GM19463 (cell line): ENCODE data around the gene GPC6.
"Not testable (repeated sequence)": the region's sequence is repeated elsewhere in the genome, so short reads cannot be mapped to it uniquely, and the experiment has no call there.

Experiments used
- ATAC-seq: cut with Tn5 transposase; IDR thresholded peaks from one replicate; pipeline ENCODE4 v1.9.1; 2021; ENCODE audit warnings: mild to moderate bottlenecking, moderate library complexity; ENCODE audit not compliant: unreplicated experiment

Gene GPC6

DNA sequence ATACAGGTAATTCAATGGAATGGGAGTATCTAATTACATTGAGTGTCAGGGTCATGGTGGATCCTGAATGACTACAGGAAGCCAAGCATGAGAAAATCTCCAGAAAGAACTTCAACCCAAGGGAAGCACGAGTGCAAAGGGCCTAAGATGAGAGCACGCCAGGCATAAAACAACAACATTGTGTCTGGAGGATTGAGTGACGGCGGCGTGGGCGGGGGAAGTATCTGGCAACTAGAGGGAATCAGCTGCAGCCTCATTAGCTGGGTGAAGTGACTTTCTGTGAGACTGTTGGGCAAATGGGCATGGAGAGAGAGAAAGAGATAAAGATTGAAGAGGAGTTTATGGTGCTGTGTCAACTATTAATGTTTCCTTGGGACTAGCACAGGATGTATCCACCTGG lies 194.3 kb downstream of the GPC6 start:
- no peak for ATAC-seq

DNA sequence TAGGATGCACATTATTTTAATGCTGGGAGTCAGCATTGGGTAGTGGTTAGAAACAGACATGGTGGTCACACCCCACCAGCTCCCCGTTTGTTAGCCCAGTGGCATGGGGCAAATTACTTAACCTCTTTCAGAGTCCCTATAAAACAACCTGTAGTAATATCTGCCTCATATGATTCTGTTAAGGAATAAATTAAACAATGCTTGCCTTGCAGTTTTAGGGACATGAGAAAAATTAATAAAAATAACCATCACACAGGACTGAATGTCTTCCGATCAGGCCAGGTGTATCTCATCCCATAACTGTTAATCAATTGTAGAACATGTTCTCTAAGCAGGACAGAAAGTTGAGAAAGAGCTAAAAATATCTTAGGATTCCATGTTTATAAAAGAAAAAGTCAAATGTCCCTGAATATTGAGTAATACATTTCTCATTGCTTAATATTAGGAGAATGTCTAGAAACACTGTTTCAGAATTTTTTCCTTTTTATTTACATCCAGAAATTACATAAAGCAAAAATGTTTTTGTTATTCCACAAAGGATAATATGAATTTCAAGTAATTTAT lies 196.5 kb downstream of the GPC6 start:
- ATAC-seq = no peak

GRCh38 chr13:93425411-93425810 lies 198.8 kb downstream of the GPC6 start:
- ATAC-seq = no peak

GRCh38 chr13:93430381-93430780 lies 203.8 kb downstream of the GPC6 start:
- no peak for ATAC-seq

- ATAC-seq = no peak
These were observed 209.0 kb downstream of the GPC6 start for GRCh38 chr13:93435651-93436050.

- no peak for ATAC-seq
These were observed 210.5 kb downstream of the GPC6 start for GRCh38 chr13:93437081-93437480.

GRCh38 chr13:93446238-93446637 lies 219.6 kb downstream of the GPC6 start:
- ATAC-seq = no peak

DNA sequence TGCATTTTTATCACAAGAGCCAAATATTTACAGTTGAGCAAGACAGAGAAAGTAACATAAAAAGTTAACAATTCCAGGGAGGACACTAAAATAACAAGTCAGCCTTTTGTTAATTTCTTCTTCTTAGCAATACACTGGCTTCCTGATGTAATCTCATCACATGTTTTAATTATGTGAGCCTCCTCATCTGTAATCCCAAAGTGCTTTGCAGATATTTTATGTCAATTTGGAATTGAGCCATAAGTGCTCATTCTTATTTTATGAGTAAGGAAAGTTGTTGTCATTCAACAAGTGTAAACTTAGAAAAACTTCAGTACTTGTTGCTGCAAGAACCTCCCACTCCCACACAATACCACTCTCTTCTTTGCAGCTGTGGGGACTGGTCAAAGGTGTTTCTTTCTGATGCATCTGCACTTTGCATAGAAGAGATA lies 223.6 kb downstream of the GPC6 start:
- no peak for ATAC-seq

GRCh38 chr13:93450761-93451160 lies 224.2 kb downstream of the GPC6 start:
- ATAC-seq = no peak

- ATAC-seq = not testable (repeated sequence)
These were observed 228.1 kb downstream of the GPC6 start for GRCh38 chr13:93454676-93455235.

DNA sequence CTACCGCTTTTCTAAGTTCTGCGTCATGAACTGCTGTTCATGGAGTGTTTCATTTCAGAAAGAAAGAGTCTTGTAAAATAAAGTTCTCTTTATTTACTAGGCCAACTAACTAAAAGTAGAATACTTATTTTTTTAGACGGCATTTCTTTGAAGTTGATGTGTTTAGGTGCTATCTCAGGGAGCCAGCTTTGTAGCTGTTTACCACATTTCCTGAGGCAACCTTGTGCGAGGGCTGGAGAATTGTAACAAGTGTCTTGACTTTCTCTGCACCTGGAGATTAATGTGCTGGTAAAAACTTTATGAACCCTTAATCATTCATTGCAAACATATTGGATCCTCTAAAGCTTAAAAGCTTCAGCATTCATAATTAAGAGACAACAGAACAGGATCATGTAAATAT lies 229.3 kb downstream of the GPC6 start:
- ATAC-seq = no peak

- ATAC-seq = no peak
These were observed 233.4 kb downstream of the GPC6 start for GRCh38 chr13:93460005-93460404.

DNA sequence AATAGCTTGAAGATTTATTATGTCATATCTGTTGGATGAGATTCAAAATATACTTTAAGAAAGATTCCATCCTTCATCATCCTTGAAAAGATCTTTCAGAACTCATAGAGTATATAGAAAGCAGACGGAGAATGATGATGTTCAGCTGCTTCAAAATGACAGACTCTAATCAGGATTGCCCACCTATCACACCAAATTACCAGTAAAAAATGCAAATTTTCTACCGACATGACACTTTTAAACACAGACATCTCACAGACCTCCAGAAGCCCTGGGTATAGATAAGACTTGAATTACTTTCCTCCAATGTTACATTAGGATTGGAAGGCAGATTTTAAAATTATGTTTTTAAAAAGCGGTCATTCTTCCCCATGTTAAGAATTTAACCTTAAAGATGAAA lies 235.5 kb downstream of the GPC6 start:
- no peak for ATAC-seq

DNA sequence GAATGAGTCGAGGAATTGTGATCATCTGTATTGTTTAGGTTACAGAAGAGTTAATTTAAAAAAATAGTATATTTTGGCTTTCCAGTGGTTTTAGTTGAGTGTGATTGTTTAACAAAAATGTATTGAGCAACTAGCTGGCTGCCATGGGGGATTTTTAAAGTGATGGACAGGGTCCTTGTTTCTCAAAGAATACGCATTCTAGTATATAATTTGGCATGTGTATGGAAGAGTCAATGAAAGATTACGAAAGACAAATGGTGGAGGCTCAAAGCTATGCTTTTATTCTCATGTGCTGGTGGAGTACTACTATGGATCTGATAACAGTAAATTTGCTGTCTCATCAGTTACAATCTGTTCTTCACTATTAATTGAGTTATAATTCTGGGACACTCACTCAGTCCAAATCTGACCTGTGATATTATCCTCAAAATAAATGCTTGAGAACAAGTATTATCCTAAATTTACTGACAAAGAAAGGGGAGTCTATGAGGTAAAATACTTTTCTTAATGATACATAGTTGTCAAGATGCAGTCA lies 240.0 kb downstream of the GPC6 start:
- ATAC-seq = no peak

DNA sequence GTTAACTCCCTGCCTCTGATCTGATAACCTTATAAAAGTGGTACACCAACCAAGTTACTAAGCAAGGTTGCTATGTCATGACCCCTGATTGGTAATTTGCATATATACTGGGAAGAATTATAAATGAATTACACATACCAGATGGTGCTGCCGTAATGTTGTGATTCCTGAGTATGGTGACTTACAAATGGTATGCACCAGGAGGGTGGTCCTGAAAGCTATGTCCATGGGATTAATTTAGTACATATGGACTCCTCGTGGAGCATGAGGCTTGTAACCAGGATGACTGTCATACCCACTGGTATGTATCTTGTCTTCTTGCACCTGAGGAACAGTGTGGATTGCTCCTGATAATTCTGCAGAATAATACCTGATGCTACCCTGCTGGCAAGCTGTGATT lies 240.6 kb downstream of the GPC6 start:
- no peak for ATAC-seq

DNA sequence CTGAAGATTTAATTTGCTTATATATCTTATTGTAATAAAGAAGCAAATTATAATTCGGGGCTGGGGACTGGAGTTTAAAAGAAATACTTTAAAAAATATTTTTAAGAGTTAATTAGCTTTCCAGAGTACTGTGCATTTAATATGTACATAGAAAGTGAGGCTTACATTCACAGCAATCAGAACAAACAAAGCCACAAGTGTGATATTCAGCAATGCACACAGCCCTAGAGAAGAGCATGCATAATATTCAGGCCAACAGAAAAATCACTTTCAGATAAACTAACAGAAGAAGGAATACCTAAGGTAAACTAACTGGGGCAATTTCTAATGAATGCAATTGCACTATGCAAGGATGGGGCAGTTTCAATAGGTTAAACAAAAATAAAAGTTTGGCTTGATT lies 241.8 kb downstream of the GPC6 start:
- ATAC-seq = no peak

GRCh38 chr13:93472296-93472695 lies 245.7 kb downstream of the GPC6 start:
- no peak for ATAC-seq

- ATAC-seq = no peak
These were observed 246.2 kb downstream of the GPC6 start for GRCh38 chr13:93472814-93473296.

GRCh38 chr13:93473441-93474270 lies 247.0 kb downstream of the GPC6 start:
- no peak for ATAC-seq

DNA sequence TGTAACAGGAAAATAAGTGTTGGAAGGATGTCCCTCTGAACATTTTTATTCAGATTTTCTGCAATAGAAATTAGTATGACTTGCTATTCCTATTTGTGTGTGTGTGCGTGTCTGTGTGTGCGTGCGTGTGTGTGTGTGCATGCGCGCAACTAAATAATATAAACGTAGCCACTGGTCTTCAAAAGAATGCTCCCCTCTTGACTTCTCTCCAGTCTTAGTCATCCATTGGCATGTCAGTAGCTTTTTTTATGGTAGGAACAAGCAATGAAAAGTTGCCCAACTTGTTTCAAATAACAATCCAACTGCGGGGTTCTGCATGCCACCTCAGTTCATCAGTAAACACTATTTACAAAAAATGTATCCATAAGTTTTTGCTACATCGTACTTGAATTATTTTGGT lies 249.6 kb downstream of the GPC6 start:
- no peak for ATAC-seq

DNA sequence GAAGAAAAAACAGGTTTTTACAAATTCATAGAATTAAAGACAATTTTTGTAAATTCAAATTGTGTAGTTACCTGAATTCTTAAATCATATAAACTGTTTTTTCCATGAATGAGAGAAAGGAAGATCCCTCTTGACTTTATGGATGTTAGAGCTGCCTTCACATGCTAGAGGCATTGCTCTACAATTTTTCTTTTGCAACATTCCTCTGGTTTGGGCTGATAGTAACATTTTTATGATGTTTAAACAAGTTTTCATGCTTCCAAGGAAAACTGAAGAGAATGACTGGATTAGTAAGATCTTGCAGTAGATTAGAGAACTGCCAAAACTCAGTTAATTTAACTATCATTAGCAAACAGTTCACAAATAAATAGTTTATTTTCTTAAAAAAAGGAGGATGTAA lies 250.6 kb downstream of the GPC6 start:
- ATAC-seq = no peak

DNA sequence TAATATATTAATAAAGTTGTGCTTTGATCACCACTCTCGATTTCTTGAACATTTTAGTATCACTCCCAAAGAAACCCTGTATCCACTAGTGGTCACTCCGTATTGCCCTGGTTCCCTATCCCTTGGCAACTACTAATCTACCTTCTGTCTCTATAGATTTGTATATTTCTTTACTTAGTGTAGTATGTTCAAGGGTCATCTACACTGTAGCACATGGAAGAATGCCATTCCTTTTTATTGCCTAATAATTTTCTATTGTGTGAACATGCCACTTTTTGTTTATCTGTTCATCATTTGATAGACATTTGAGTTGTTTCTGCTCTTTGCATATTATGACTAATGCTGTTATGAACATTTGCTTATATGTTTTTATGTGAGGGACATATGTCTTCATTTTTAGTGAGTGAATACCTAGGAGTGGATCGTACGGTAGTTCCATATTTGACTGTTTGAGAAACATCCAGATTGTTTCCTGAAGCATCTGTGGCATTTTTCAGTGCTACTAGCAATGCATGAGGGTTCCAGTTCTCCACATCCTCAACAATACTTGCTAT lies 254.0 kb downstream of the GPC6 start:
- ATAC-seq = no peak
